Esophagus squamous epithelium (tissue), 5 donors: Measurements from ENCODE around the gene FZD4. TPM values are rescaled to one million over a fixed set of nuclear protein-coding genes. Genes with fewer than 3 reads are reported as not detected.

ENCODE experiments used
- DNase-seq: peaks from one replicate; lab custom pipeline; 2025; lab: John Stamatoyannopoulos, UW
- H3K27ac ChIP-seq, 4 donors: fragments of 200-600 bp; sonication (generic); one replicate each; pipeline ENCODE4 v1.5.1; 2016 to 2019; ENCODE audit warnings: mild to moderate bottlenecking in 1 of 4
- H3K27me3 ChIP-seq, 4 donors: fragments of 200-600 bp; sonication (generic); 1 replicate in 3 of 4; 2 replicates in 1 of 4; pipeline versions ENCODE4 v1.5.1 to v1.6.0; 2017 to 2021; ENCODE audit warnings: antibody characterized with exemption in 1 of 4
- H3K36me3 ChIP-seq, 3 donors: fragments of 200-600 bp; sonication (generic); one replicate each; pipeline ENCODE4 v1.5.1; 2016 to 2019
- H3K4me1 ChIP-seq, 3 donors: fragments of 200-600 bp; sonication (generic); one replicate each; pipeline ENCODE4 v1.5.1; 2017 to 2019
- H3K4me3 ChIP-seq, 4 donors: fragments of 200-600 bp; sonication (generic); 1 replicate in 3 of 4; 2 replicates in 1 of 4; pipeline ENCODE4 v1.5.1; 2016 to 2019; ENCODE audit warnings: mild to moderate bottlenecking in 2 of 4, moderate library complexity in 1 of 4
- H3K9me3 ChIP-seq, 3 donors: fragments of 200-600 bp; sonication (generic); one replicate each; pipeline ENCODE4 v1.5.1; 2016 to 2019
- POLR2A ChIP-seq, 4 donors: fragments of 450-650 bp; IDR thresholded peaks; one replicate each; pipeline ENCODE4 v1.6.1; 2017; ENCODE audit warnings: antibody characterized with exemption in 4 of 4, mild to moderate bottlenecking in 4 of 4, moderate library complexity in 3 of 4
- WGBS, 2 donors: methylation state at CpG; one replicate each; pipeline ENCODE4 v1.1.5; 2018; 5-methylcytosine and 5-hydroxymethylcytosine counted together
- intact Hi-C: fragments of 100-400 bp; cut with DNase I; formaldehyde crosslinking; loops from one replicate; pipeline ENCODE4 v1.15.0; 2022
- total RNA-seq, 4 donors: library from RNA; depleted of rRNA; stranded (reverse); fragments of >200 nt; gene quantifications; one replicate each; pipeline ENCODE4 v1.1.0, GENCODE V29; 2016
- TF ChIP-seq, protein P1 (sequence below), 6 experiments: fragments of 450-650 bp in 4 of 6; fragments of 200-600 bp in 2 of 6; sonication (generic) in 2 of 6; IDR thresholded peaks; one replicate each; pipeline ENCODE4 v1.5.1; 2016 to 2019; ENCODE audit warnings: antibody characterized with exemption in 6 of 6, mild to moderate bottlenecking in 4 of 6, moderate library complexity in 4 of 6
- donor health status: DM: yes; HTN: yes; CAD: no.

FZD4 gene
- total RNA-seq, 4 donors from 2014 or later, result 1.1 to 14.3 (median 6.8) TPM

DNA sequence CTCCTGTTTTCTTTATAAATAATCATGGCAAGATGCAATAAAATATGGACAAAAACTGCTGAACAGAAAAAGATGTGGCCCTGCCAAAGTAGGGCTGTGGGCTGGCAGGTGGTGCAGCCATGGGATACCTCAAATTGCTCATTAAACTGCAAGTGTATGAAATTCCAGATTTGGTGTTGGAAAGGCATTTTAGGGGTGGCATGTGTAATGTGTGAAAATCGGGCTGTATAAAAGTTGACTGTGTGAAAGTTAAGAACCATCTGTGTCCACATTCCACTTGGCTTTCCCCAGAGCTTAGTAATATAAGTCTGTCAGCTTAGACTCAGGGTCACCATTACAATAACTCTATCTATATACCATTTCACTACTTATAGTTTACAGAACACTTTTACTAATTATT lies 34.8 kb upstream of the FZD4 start:
- TF ChIP-seq, protein P1, sequence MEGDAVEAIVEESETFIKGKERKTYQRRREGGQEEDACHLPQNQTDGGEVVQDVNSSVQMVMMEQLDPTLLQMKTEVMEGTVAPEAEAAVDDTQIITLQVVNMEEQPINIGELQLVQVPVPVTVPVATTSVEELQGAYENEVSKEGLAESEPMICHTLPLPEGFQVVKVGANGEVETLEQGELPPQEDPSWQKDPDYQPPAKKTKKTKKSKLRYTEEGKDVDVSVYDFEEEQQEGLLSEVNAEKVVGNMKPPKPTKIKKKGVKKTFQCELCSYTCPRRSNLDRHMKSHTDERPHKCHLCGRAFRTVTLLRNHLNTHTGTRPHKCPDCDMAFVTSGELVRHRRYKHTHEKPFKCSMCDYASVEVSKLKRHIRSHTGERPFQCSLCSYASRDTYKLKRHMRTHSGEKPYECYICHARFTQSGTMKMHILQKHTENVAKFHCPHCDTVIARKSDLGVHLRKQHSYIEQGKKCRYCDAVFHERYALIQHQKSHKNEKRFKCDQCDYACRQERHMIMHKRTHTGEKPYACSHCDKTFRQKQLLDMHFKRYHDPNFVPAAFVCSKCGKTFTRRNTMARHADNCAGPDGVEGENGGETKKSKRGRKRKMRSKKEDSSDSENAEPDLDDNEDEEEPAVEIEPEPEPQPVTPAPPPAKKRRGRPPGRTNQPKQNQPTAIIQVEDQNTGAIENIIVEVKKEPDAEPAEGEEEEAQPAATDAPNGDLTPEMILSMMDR (IDR thresholded peaks at IDR 0.05), result no peak
- no peak for TF ChIP-seq POLR2A (IDR thresholded peaks at IDR 0.05)
- H3K36me3 ChIP-seq, result no peaks in the 10 kb centered on the region
- intact Hi-C loops, result no loop called here
- WGBS, 2 donors, result 50% methylated on average over 1 of the region's 1 CpG
- no peak overlapping the region for H3K4me3 ChIP-seq
- no peak for DNase-seq
- no peak overlapping the region for H3K27ac ChIP-seq
- H3K27me3 ChIP-seq, result no peaks in the 10 kb centered on the region
- H3K9me3 ChIP-seq, result no peaks in the 10 kb centered on the region
- H3K4me1 ChIP-seq, result peaks cover 0 to 11% (median 2%) of the 10 kb centered on the region in 3 donors

GRCh38 chr11:86988351-86988881 lies 33.2 kb upstream of the FZD4 start:
- H3K4me3 ChIP-seq, result no peak overlapping the region
- TF ChIP-seq, protein P1 (IDR thresholded peaks at IDR 0.05), result no peak
- no peak for TF ChIP-seq POLR2A (IDR thresholded peaks at IDR 0.05)
- no peak overlapping the region for H3K27ac ChIP-seq
- peaks cover 0 to 15% (median 2%) of the 10 kb centered on the region in 3 donors for H3K4me1 ChIP-seq
- intact Hi-C loops, result no loop called here
- H3K27me3 ChIP-seq, result no peaks in the 10 kb centered on the region
- H3K36me3 ChIP-seq, result no peaks in the 10 kb centered on the region
- no peaks in the 10 kb centered on the region for H3K9me3 ChIP-seq
- DNase-seq, result no peak
- WGBS, 2 donors, result 70 to 79% methylated on average over 4 of the region's 4 CpGs

DNA sequence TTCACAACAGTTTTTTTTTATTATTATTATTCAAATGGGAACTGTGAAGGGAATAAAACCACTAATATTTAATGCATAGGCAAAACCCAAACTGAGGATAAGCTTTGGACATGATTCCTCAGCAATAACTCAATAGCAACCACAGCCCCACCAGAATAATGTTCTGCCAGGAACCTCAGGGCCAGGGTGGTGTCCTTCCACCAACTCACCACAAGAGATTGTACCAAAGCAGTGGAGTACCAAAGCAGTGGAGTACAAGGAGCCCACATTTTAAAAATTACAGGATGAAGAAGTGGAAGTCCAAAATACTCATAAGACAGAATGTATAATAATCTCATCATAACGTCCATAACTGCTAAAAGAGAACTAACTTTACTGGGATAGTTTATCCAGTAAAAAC lies 32.5 kb upstream of the FZD4 start:
- Histone ChIP-seq H3K36me3 (no peaks in the 10 kb centered on the region), H3K4me3 (no peak overlapping the region), H3K9me3 (no peaks in the 10 kb centered on the region), H3K27ac (no peak overlapping the region), H3K4me1 (peaks cover 0 to 22% (median 6%) of the 10 kb centered on the region in 3 donors), H3K27me3 (no peaks in the 10 kb centered on the region)
- intact Hi-C loops, result no loop called here
- no peak for DNase-seq
- WGBS, 2 donors, result 82 to 90% methylated on average over 1 of the region's 1 CpG
- TF ChIP-seq, protein P1 (IDR thresholded peaks at IDR 0.05), result no peak
- TF ChIP-seq POLR2A (IDR thresholded peaks at IDR 0.05), result no peak

DNA sequence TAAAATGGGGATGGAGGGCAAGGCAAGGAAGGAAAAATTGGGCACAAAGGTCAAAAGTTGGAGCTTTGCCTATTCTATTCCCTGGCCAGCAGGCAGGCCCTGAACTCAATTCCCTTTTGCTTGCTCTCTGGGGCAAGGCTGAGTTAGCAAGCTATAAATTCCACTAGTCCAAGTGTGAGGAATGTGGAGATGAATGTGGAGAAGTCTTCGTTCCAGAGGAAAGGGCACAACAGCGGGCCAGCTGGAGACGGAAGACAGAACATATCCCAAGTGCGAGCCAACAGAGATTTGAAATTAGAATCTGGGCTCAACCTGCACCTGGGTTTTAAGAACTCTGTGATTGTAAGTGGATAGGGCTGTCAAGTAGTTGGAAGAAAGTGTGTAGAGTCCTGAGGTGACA lies 29.5 kb upstream of the FZD4 start:
- Histone ChIP-seq H3K36me3 (no peaks in the 10 kb centered on the region), H3K27me3 (no peaks in the 10 kb centered on the region), H3K4me3 (no peak overlapping the region), H3K9me3 (no peaks in the 10 kb centered on the region), H3K27ac (no peak overlapping the region), H3K4me1 (peaks cover 0 to 28% (median 4%) of the 10 kb centered on the region in 3 donors)
- TF ChIP-seq POLR2A (IDR thresholded peaks at IDR 0.05), result no peak
- TF ChIP-seq, protein P1 (IDR thresholded peaks at IDR 0.05), result no peak
- 85 to 88% methylated on average over 4 of the region's 4 CpGs for WGBS, 2 donors
- no peak for DNase-seq
- intact Hi-C loops, result no loop called here

GRCh38 chr11:86983021-86983488 lies 27.9 kb upstream of the FZD4 start:
- H3K4me3 ChIP-seq, result no peak overlapping the region
- intact Hi-C loops, result no loop called here
- WGBS, 2 donors, result 21 to 78% methylated on average over 1 to 4 of the region's 4 CpGs
- H3K27ac ChIP-seq, result peak overlapping the region in 2 of 4 donors; percentile 38 to 59
- no peak for DNase-seq
- H3K4me1 ChIP-seq, result peaks cover 0 to 31% (median 4%) of the 10 kb centered on the region in 3 donors
- H3K36me3 ChIP-seq, result no peaks in the 10 kb centered on the region
- no peaks in the 10 kb centered on the region for H3K9me3 ChIP-seq
- no peaks in the 10 kb centered on the region for H3K27me3 ChIP-seq
- no peak for TF ChIP-seq POLR2A (IDR thresholded peaks at IDR 0.05)
- TF ChIP-seq, protein P1 (IDR thresholded peaks at IDR 0.05), result no peak
